SH-SY5Y (cell line): Measurements from ENCODE around the gene RPRD1B.

ENCODE experiments used
- GATA2 ChIP-seq: IDR thresholded peaks from 2 replicates; pipeline ENCODE4 v1.6.1; 2011; ENCODE audit warnings: mild to moderate bottlenecking, low read depth, low read length
- GATA3 ChIP-seq: IDR thresholded peaks from 2 replicates; pipeline ENCODE4 v1.6.1; 2011; ENCODE audit warnings: low read depth, mild to moderate bottlenecking, low read length, moderate library complexity

DNA sequence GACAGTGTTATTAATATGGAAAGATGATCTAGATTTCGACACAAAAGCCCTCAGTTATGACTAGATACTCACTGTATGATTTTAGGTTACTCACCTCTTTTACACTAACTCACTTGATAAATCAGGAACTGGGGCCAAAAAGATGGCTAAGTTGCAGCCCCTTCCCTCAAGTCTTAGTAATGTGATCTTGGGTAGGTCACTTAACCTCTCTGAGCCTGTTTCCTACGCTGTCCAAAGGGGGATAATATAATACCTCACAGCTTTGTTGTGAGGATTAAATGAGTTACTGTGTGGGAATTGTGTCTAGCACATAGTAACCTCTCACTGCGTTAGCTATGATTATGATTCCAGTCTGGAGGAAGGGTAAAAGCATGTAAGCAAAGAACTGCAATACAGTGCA lies 1.6 kb upstream of the RPRD1B start:
- no peak for TF ChIP-seq GATA3
- no peak for TF ChIP-seq GATA2
